HCT116 (cell line): Measurements from ENCODE around the gene TSPAN1.

Source experiments
- CTCF ChIP-seq, 3 experiments: fragments of 200-600 bp in 1 of 3; sonication (generic) in 1 of 3; IDR thresholded peaks in 2 of 3; conservative IDR thresholded peaks in 1 of 3; 2 replicates each; pipeline ENCODE4 v1.5.1; 2012 to 2017; ENCODE audit warnings: low read depth in 2 of 3, low read length in 2 of 3, antibody characterized with exemption in 1 of 3, borderline replicate concordance in 1 of 3, control low read depth in 1 of 3, mild to moderate bottlenecking in 1 of 3, mixed read lengths in 1 of 3, mixed run types in 1 of 3, moderate library complexity in 1 of 3; ENCODE audit not compliant: insufficient read depth in 1 of 3
- EZH2 ChIP-seq: fragments of 200-600 bp; sonication (generic); IDR thresholded peaks from 2 replicates; pipeline ENCODE4 v1.6.1; 2017; ENCODE audit warnings: antibody characterized with exemption, mixed run types
- MAX ChIP-seq: IDR thresholded peaks from 2 replicates; pipeline ENCODE4 v1.6.1; 2012
- POLR2A ChIP-seq: IDR thresholded peaks from 2 replicates; pipeline ENCODE4 v1.7.0; 2011; ENCODE audit warnings: borderline replicate concordance; ENCODE audit not compliant: insufficient read depth, insufficient read length; ENCODE audit errors: extremely low read depth
- POLR2AphosphoS5 ChIP-seq: IDR thresholded peaks from 2 replicates; pipeline ENCODE4 v1.6.1; 2011; ENCODE audit warnings: mild to moderate bottlenecking, low read depth, low read length, moderate library complexity
- REST ChIP-seq: IDR thresholded peaks from 2 replicates; pipeline ENCODE4 v1.6.1; 2012; ENCODE audit warnings: low read depth

- TF ChIP-seq POLR2A: peak; percentile 57
- TF ChIP-seq EZH2: no peak
- peak; percentile 91 for TF ChIP-seq POLR2AphosphoS5
- 0 out of 6 replicates have a peak, but pooled peaks of 1 of the 3 experiments have one; percentile 15 for TF ChIP-seq CTCF (IDR thresholded peaks at IDR 0.05 in 2 of 3, conservative IDR thresholded peaks at IDR 0.05 in 1 of 3; ENCODE audit: borderline replicate concordance in 1 of 3, insufficient read depth in 1 of 3, low read depth in 2 of 3, low read length in 2 of 3)
- TF ChIP-seq MAX: no peak
- TF ChIP-seq REST: no peak
Observed at GRCh38 chr1:46183079-46183847, 8.4 kb downstream of the TSPAN1 start.
